Stomach (tissue), 9 donors: ENCODE data around the gene OR2A25. TPM values are rescaled to one million over a fixed set of nuclear protein-coding genes. Genes with fewer than 3 reads are reported as not detected.

Experiments
- DNase-seq, 2 donors: peaks; one replicate each; pipeline versions ENCODE4 v3.0.0 to v3.0.0-alpha.2; 2013 to 2019
- H3K27ac ChIP-seq, 5 donors: fragments of 200-600 bp in 4 of 5; sonication (generic) in 4 of 5; one replicate each; pipeline ENCODE4 v1.5.1; 2013 to 2019; ENCODE audit warnings: mild to moderate bottlenecking in 1 of 5, moderate library complexity in 1 of 5
- H3K27me3 ChIP-seq, 3 donors: fragments of 200-600 bp; sonication (generic); one replicate each; pipeline ENCODE4 v1.5.1; 2017 to 2019; ENCODE audit warnings: mixed run types in 1 of 3
- H3K36me3 ChIP-seq, 4 donors: fragments of 200-600 bp; sonication (generic); 1 replicate in 3 of 4; 2 replicates in 1 of 4; pipeline ENCODE4 v1.5.1; 2016 to 2019
- H3K4me1 ChIP-seq, 4 donors: fragments of 200-600 bp; sonication (generic); one replicate each; pipeline ENCODE4 v1.5.1; 2016 to 2019
- H3K4me3 ChIP-seq, 4 donors: fragments of 200-600 bp; sonication (generic) in 3 of 4; one replicate each; pipeline ENCODE4 v1.5.1; 2016 to 2019; ENCODE audit warnings: mild to moderate bottlenecking in 1 of 4
- H3K9me3 ChIP-seq, 4 donors: fragments of 200-600 bp; sonication (generic); one replicate each; pipeline ENCODE4 v1.5.1; 2016 to 2019
- CTCF ChIP-seq, 7 experiments: fragments of 450-650 bp in 4 of 7; fragments of 200-600 bp in 3 of 7; sonication (generic) in 3 of 7; IDR thresholded peaks; one replicate each; pipeline ENCODE4 v1.5.1; 2016 to 2019; ENCODE audit warnings: antibody characterized with exemption in 7 of 7, control low read depth in 2 of 7, mild to moderate bottlenecking in 1 of 7
- EP300 ChIP-seq: sonication (generic); formaldehyde crosslinking; IDR thresholded peaks from one replicate; pipeline ENCODE4 v1.6.1; 2017; ENCODE audit warnings: antibody characterized with exemption
- POLR2A ChIP-seq, 4 donors: fragments of 450-650 bp; IDR thresholded peaks; one replicate each; pipeline ENCODE4 v1.6.1; 2016; ENCODE audit warnings: antibody characterized with exemption in 4 of 4, control low read depth in 2 of 4, mild to moderate bottlenecking in 1 of 4, moderate library complexity in 1 of 4
- POLR2AphosphoS5 ChIP-seq, 3 donors: sonication (generic); formaldehyde crosslinking; IDR thresholded peaks; one replicate each; pipeline ENCODE4 v1.6.1; 2016; ENCODE audit warnings: antibody characterized with exemption in 3 of 3
- WGBS, 5 donors: extraction: QIAGEN DNeasy Blood & Tissue Kit in 3 of 5; methylation state at CpG; one replicate each; pipeline versions ENCODE4 v1.1.5 to v1.1.7; 2013 to 2018; 5-methylcytosine and 5-hydroxymethylcytosine counted together
- intact Hi-C: fragments of 100-400 bp; cut with DNase I; formaldehyde crosslinking; loops from one replicate; pipeline ENCODE4 v1.15.1; 2023; ENCODE audit warnings: low total_unique reads
- polyA plus RNA-seq, 3 donors: library from polyadenylated mRNA; stranded (reverse); fragments of 200-250 nt; gene quantifications; one replicate each; pipeline ENCODE4 v1.2.3, GENCODE V29; 2013
- total RNA-seq, 5 donors: library from RNA; depleted of rRNA; stranded (reverse); fragments of >200 nt; gene quantifications; one replicate each; pipeline versions ENCODE4 v1.1.0 to v1.2.3, GENCODE V29; 2014 to 2016
- donor health status: healthy with polysubstance abuse.
- donor health status: Bipolar disorder and iron deficiency.
- donor health status: healthy.

OR2A25 gene
- total and polyA plus RNA-seq, 8 donors, result not detected

- Histone ChIP-seq H3K4me1 (no peaks in the 10 kb centered on the region), H3K27ac (no peak overlapping the region), H3K36me3 (no peaks in the 10 kb centered on the region), H3K4me3 (no peak overlapping the region), H3K27me3 (no peaks in the 10 kb centered on the region), H3K9me3 (no peaks in the 10 kb centered on the region)
- TF ChIP-seq EP300 (no peak), POLR2AphosphoS5 (IDR thresholded peaks at IDR 0.05) (no peak), POLR2A (IDR thresholded peaks at IDR 0.05) (no peak), CTCF (IDR thresholded peaks at IDR 0.05) (no peak)
- DNase-seq, result no peak
- intact Hi-C loops, result no loop called here
Measured at GRCh38 chr7:144105211-144105610, 35.6 kb downstream of the OR2A25 start.

GRCh38 chr7:144109283-144109682 is 39.7 kb downstream of the OR2A25 start, which contains the start of gene OR2A2:
OR2A2 (plus strand) TSS chr7:144109583; CDS start chr7:144109583, 0 bp downstream.
- TF ChIP-seq POLR2AphosphoS5 (IDR thresholded peaks at IDR 0.05), result no peak
- H3K27me3 ChIP-seq, result no peaks in the 10 kb centered on the region
- 83 to 96% (median 88%) methylated on average over 2 of the region's 2 CpGs for WGBS, 5 donors
- H3K27ac ChIP-seq, result no peak within 1 kb of the TSS
- no peaks in the 10 kb centered on the region for H3K4me1 ChIP-seq
- no peaks in the 10 kb centered on the region for H3K36me3 ChIP-seq
- no peak for DNase-seq
- intact Hi-C loops, result no loop called here
- no peak within 1 kb of the TSS for H3K4me3 ChIP-seq
- no peaks in the 10 kb centered on the region for H3K9me3 ChIP-seq

DNA sequence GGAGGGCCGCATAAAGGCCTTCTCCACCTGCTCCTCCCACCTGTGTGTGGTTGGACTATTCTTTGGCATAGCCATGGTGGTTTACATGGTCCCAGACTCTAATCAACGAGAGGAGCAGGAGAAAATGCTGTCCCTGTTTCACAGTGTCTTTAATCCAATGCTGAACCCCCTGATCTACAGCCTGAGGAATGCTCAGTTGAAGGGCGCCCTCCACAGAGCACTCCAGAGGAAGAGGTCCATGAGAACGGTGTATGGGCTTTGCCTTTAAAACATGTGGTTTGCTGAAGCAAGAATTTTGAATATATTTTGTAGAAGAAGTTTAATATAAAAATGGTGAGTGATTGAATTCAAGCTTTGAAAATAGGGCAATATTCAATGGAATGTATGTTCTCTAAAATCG is 40.7 kb downstream of the OR2A25 start:
- H3K4me3 ChIP-seq, result no peak overlapping the region
- DNase-seq, result no peak
- no peaks in the 10 kb centered on the region for H3K9me3 ChIP-seq
- TF ChIP-seq EP300, result no peak
- no peak for TF ChIP-seq POLR2A (IDR thresholded peaks at IDR 0.05)
- no peak for TF ChIP-seq POLR2AphosphoS5 (IDR thresholded peaks at IDR 0.05)
- no peak for TF ChIP-seq CTCF (IDR thresholded peaks at IDR 0.05)
- WGBS, 5 donors, result 69 to 82% (median 78%) methylated on average over 5 of the region's 5 CpGs
- no peaks in the 10 kb centered on the region for H3K4me1 ChIP-seq
- H3K36me3 ChIP-seq, result no peaks in the 10 kb centered on the region
- no peak overlapping the region for H3K27ac ChIP-seq
- H3K27me3 ChIP-seq, result no peaks in the 10 kb centered on the region
- intact Hi-C loops, result no loop called here

- WGBS, 5 donors, result 24 to 41% (median 32%) methylated on average over 1 of the region's 1 CpG
- H3K9me3 ChIP-seq, result no peaks in the 10 kb centered on the region
- H3K36me3 ChIP-seq, result no peaks in the 10 kb centered on the region
- TF ChIP-seq POLR2AphosphoS5 (IDR thresholded peaks at IDR 0.05) (no peak), CTCF (IDR thresholded peaks at IDR 0.05) (no peak), POLR2A (IDR thresholded peaks at IDR 0.05) (no peak), EP300 (no peak)
- no peaks in the 10 kb centered on the region for H3K4me1 ChIP-seq
- intact Hi-C loops, result no loop called here
- H3K27me3 ChIP-seq, result no peaks in the 10 kb centered on the region
- H3K4me3 ChIP-seq, result no peak overlapping the region
- no peak overlapping the region for H3K27ac ChIP-seq
- no peak for DNase-seq
Measured at GRCh38 chr7:144113651-144114050, 44.0 kb downstream of the OR2A25 start.

- intact Hi-C loops, result no loop called here
- DNase-seq, result no peak
- H3K27me3 ChIP-seq, result no peaks in the 10 kb centered on the region
- no peaks in the 10 kb centered on the region for H3K36me3 ChIP-seq
- no peaks in the 10 kb centered on the region for H3K4me1 ChIP-seq
- H3K4me3 ChIP-seq, result no peak overlapping the region
- H3K27ac ChIP-seq, result no peak overlapping the region
- TF ChIP-seq EP300 (no peak), POLR2AphosphoS5 (IDR thresholded peaks at IDR 0.05) (no peak), CTCF (IDR thresholded peaks at IDR 0.05) (no peak), POLR2A (IDR thresholded peaks at IDR 0.05) (no peak)
- 58 to 78% (median 74%) methylated on average over 8 of the region's 8 CpGs for WGBS, 5 donors
- H3K9me3 ChIP-seq, result no peaks in the 10 kb centered on the region
Measured at GRCh38 chr7:144118341-144118740, 48.7 kb downstream of the OR2A25 start.
